Measurements from ENCODE around the gene CCDC30.
A peak's percentile ranks its signal among the peaks of the same experiment; 100 is the strongest.

CCDC30 gene

GRCh38 chr1:42462828-42463763 lies at the start of gene CCDC30:
CCDC30 (plus strand) TSS chr1:42463286; CDS start chr1:42480552, 17,266 bp downstream.
- peak; percentile 20 to 97 (median 87) for DNase-seq

- DNase-seq: no peak
These were observed 48.3 kb upstream of the CCDC30 start for GRCh38 chr1:42414551-42415496.

- no peak for DNase-seq
These were observed 45.9 kb upstream of the CCDC30 start for GRCh38 chr1:42417166-42417565.

- no peak for DNase-seq
These were observed 44.6 kb upstream of the CCDC30 start for GRCh38 chr1:42418516-42418915.

- DNase-seq: peak in 2 of 51 donors; percentile 8 to 15
These were observed 43.8 kb upstream of the CCDC30 start for GRCh38 chr1:42419126-42419821.

GRCh38 chr1:42420121-42420520 lies 43.0 kb upstream of the CCDC30 start:
- peak in 1 of 51 donors; percentile 17 for DNase-seq

GRCh38 chr1:42420911-42421585 lies 42.0 kb upstream of the CCDC30 start:
- DNase-seq: peak in 32 of 51 donors; percentile 2 to 69 (median 23)

- no peak for DNase-seq
These were observed 40.3 kb upstream of the CCDC30 start for GRCh38 chr1:42422737-42423136.

- peak in 1 of 51 donors; percentile 2 for DNase-seq
These were observed 39.4 kb upstream of the CCDC30 start for GRCh38 chr1:42423681-42424080.

- no peak for DNase-seq
These were observed 38.9 kb upstream of the CCDC30 start for GRCh38 chr1:42424201-42424600.

GRCh38 chr1:42427240-42427639 lies 35.8 kb upstream of the CCDC30 start:
- no peak for DNase-seq

- no peak for DNase-seq
These were observed 33.5 kb upstream of the CCDC30 start for GRCh38 chr1:42429603-42430002.

- DNase-seq: no peak
These were observed 32.6 kb upstream of the CCDC30 start for GRCh38 chr1:42430286-42431135.

GRCh38 chr1:42431514-42431913 lies 31.6 kb upstream of the CCDC30 start:
- DNase-seq: no peak

- DNase-seq: no peak
These were observed 30.4 kb upstream of the CCDC30 start for GRCh38 chr1:42432714-42433113.

- DNase-seq: no peak
These were observed 29.7 kb upstream of the CCDC30 start for GRCh38 chr1:42433369-42433768.

- DNase-seq: no peak
These were observed 28.7 kb upstream of the CCDC30 start for GRCh38 chr1:42434340-42434739.

- no peak for DNase-seq
These were observed 23.1 kb upstream of the CCDC30 start for GRCh38 chr1:42439940-42440339.

GRCh38 chr1:42442662-42443061 lies 20.4 kb upstream of the CCDC30 start:
- no peak for DNase-seq

GRCh38 chr1:42449256-42449655 lies 13.8 kb upstream of the CCDC30 start:
- no peak for DNase-seq
